Stomach smooth muscle (tissue), 2 donors: ENCODE results near the gene PBX3.
A peak's percentile ranks its signal among the peaks of the same experiment; 100 is the strongest.

Source experiments
- H3K27ac ChIP-seq: one replicate; pipeline ENCODE4 v1.7.0; 2013; ENCODE audit warnings: mild to moderate bottlenecking, low read length, inconsistent platforms
- H3K27me3 ChIP-seq, 2 donors: one replicate each; pipeline ENCODE4 v1.7.0; 2013; ENCODE audit warnings: low read length in 2 of 2; ENCODE audit not compliant: insufficient read depth in 2 of 2, control insufficient read depth in 1 of 2
- H3K36me3 ChIP-seq, 2 donors: one replicate each; pipeline ENCODE4 v1.7.0; 2013; ENCODE audit warnings: low read length in 2 of 2; ENCODE audit not compliant: control insufficient read depth in 2 of 2, insufficient read depth in 2 of 2
- H3K4me1 ChIP-seq: one replicate; pipeline ENCODE4 v1.7.0; 2013; ENCODE audit warnings: low read length; ENCODE audit not compliant: control insufficient read depth, insufficient read depth
- H3K4me3 ChIP-seq, 2 donors: one replicate each; pipeline ENCODE4 v1.7.0; 2013; ENCODE audit warnings: low read length in 2 of 2
- H3K9ac ChIP-seq, 2 donors: one replicate each; pipeline ENCODE4 v1.7.0; 2013; ENCODE audit warnings: low read length in 2 of 2, mild to moderate bottlenecking in 1 of 2
- H3K9me3 ChIP-seq, 2 donors: one replicate each; pipeline ENCODE4 v1.7.0; 2013; ENCODE audit warnings: low read length in 2 of 2; ENCODE audit not compliant: control insufficient read depth in 2 of 2
- donor health status: healthy.
- donor health status: Pancreatic carcinoma.

The PBX3 gene

DNA sequence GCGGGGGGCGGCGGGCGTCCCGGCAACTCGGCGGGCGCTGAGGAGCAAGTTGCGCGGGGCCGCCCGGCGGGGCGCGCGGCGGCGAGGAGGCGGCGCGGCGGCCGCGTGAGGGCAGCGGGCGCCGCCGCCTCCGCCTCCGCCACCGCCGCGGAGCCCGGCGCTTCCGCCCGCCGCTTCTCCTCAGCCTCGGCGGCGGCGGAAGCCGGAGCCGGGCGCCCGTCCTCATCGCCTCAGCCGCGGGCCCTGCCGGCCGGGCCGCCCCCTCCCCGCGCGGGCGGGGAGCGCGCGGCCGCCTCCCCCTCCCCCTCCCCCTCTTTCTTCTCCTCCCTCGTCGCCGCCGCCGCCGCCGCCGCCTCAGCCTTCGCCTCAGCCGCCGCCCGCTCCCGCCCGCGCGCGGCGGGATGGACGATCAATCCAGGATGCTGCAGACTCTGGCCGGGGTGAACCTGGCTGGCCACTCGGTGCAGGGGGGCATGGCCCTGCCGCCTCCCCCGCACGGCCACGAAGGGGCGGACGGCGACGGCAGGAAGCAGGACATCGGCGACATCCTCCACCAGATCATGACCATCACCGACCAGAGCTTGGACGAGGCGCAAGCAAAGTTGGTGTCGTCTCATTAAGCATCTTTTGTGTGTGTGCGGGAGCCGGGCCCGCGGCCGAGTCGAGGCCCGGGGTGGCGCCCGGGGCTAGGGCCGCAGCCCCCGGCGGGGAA, at the start of gene PBX3:
PBX3 (plus strand) TSS at position 321 of the 712 bp plus-strand sequence.
- Histone ChIP-seq H3K27me3 (no peaks in the 10 kb centered on the region), H3K9me3 (no peaks in the 10 kb centered on the region), H3K4me1 (peaks cover 16% of the 10 kb centered on the region), H3K36me3 (no peaks in the 10 kb centered on the region), H3K27ac (peak within 1 kb of the TSS; percentile 87), H3K4me3 (peak within 1 kb of the TSS; percentile 84 to 96), H3K9ac (peak within 1 kb of the TSS; percentile 84 to 87)

DNA sequence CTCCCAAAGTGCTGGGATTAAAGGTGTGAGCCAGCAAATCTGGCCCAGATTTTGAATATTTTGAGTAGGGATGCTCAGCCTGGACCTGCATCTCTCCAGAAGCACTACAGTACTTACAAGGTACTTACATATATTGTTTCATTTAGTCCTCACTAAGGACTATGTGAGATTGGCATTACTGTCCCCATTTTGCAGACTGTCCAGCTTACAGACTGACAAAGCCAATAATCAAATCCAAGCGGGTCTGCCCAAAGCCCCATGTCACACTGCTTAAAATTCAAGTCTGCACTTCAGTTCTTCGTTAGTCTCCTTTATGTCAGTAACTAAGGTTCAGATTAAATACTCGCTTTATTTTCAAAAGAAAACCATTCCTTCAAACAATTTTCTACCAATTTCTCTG, 47.3 kb upstream of the PBX3 start:
- H3K36me3 ChIP-seq = no peaks in the 10 kb centered on the region
- no peaks in the 10 kb centered on the region for H3K27me3 ChIP-seq
- H3K9me3 ChIP-seq = no peaks in the 10 kb centered on the region
- no peak overlapping the region for H3K9ac ChIP-seq
- H3K27ac ChIP-seq = no peak overlapping the region
- H3K4me3 ChIP-seq = no peak overlapping the region
- no peaks in the 10 kb centered on the region for H3K4me1 ChIP-seq

DNA sequence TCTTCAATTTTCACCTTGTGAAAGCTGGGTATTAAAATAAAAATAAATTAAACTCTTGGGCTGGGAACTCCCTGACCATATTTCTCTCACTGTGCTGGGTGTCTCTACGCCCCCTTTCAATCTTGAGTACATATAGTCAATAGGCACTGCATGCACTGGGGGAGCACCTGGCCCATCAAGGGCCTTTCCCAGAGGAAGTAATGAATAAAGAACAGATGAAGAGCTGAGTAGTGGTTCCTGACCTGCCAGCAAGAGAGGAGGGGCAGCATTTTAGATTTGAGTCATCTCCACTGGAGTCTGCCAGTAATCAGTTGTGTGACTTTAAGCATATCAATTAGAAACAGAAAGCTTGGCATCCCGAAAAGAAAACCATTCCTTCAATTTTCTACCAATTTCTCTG, 46.4 kb upstream of the PBX3 start:
- H3K9ac ChIP-seq = no peak overlapping the region
- H3K4me3 ChIP-seq = no peak overlapping the region
- H3K36me3 ChIP-seq = no peaks in the 10 kb centered on the region
- no peak overlapping the region for H3K27ac ChIP-seq
- no peaks in the 10 kb centered on the region for H3K27me3 ChIP-seq
- no peaks in the 10 kb centered on the region for H3K4me1 ChIP-seq
- H3K9me3 ChIP-seq = no peaks in the 10 kb centered on the region

DNA sequence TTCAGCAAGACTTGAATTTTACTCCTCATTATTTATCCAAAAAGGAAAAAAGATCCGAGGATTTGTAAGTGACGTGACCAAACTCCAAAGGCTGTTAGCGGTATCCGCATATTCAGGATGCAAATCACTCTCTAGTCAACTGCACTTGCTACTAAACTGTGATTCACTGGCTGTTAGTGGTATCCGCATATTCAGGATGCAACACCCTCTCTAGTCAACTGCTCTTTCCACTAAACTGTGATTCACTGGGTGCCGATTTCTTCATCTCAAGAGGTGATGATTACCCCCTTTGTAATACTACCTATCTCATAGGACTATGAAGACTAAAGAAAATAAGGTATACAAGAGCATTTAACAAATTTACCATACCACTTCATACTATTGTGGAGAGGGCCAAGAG, 45.8 kb upstream of the PBX3 start:
- no peaks in the 10 kb centered on the region for H3K27me3 ChIP-seq
- no peak overlapping the region for H3K27ac ChIP-seq
- H3K4me1 ChIP-seq = peaks cover 3% of the 10 kb centered on the region
- no peaks in the 10 kb centered on the region for H3K9me3 ChIP-seq
- H3K36me3 ChIP-seq = no peaks in the 10 kb centered on the region
- no peak overlapping the region for H3K9ac ChIP-seq
- no peak overlapping the region for H3K4me3 ChIP-seq

DNA sequence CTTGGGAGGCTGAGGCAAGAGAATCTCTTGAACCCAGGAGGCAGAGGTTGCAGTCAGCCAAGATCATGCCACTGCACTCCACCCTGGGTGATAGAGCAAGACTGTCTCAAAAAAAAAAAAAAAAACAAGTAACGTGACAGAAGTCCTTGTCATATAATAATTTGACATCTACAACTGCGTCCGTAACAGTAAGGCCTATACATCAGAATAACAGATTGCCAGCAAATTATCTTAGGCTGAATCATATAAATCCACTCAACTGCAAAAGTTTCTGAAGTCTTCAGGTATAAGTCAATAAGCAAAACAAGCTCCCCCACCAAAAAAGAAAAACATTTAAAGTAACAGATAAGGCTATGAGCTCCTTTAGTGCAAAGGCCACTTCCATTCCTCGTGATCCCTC, 43.5 kb upstream of the PBX3 start:
- no peak overlapping the region for H3K27ac ChIP-seq
- H3K27me3 ChIP-seq = no peaks in the 10 kb centered on the region
- H3K4me1 ChIP-seq = peaks cover 15% of the 10 kb centered on the region
- no peak overlapping the region for H3K9ac ChIP-seq
- H3K9me3 ChIP-seq = no peaks in the 10 kb centered on the region
- H3K36me3 ChIP-seq = no peaks in the 10 kb centered on the region
- no peak overlapping the region for H3K4me3 ChIP-seq

DNA sequence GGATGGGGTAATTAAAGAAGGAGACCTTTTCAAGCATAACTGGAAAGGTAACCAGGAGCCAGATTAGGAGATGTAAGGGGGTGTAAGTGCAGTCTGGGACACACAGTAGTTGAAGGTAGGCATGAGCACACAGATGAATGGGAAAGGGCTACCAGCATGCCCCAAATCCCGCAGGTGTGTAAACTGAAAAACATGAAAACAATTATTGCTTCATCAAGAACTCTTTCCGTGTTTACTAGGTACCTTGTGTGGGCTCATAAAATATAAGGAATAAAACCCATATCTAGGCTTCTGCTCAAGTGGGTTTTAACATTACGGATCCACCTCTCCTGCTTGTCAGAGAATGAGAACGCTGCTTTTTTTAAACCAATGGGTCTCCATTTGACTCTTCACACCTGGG, 41.3 kb upstream of the PBX3 start:
- peaks cover 15% of the 10 kb centered on the region for H3K4me1 ChIP-seq
- peak overlapping the region in 1 of 2 donors; percentile 73 for H3K9ac ChIP-seq
- H3K4me3 ChIP-seq = peak overlapping the region; percentile 77 to 85
- H3K36me3 ChIP-seq = no peaks in the 10 kb centered on the region
- H3K27ac ChIP-seq = no peak overlapping the region
- no peaks in the 10 kb centered on the region for H3K9me3 ChIP-seq
- H3K27me3 ChIP-seq = no peaks in the 10 kb centered on the region

DNA sequence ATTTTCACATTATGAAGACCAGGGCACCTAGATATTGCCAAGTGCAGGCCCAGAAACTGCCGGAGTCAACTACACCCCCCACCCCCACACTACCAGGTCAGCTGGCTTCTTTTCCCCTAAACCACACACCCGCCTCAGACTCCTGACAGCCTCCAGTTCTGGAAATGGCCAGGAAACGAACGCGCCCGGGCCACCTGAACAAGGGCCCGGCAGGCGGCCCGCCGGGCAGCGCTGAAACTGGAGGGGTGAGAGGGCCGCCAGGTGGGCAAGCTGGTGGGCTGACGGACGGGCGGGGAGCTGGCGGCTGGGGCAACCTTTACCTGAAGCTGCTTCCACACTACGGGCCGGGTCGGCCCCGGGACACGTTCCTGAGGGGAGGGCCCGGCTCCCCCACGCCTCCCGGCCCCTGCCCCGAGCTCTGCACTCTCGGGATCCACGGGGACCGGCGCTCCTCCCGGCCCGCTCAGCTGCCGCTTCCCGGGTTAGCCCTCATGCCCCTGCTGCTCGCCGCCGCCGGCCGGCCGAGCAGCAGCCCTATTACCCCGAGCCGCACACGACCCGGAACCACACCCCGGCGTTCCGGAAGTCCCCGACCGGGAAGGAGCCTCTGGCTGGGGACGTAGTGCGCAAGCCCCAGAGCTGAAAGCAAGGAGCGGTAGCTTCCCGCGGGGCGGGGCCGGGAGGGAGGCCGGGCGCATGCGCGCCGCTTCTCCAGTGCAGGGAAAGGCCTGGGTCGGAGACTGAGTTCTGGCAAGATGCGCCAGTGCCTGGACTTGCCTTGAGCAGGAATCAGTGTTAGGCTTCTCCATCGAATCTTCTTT, 40.3 kb upstream of the PBX3 start, which contains the start of gene MAPKAP1:
MAPKAP1 (minus strand) TSS at position 558 of the 821 bp plus-strand sequence. CDS start 34,634 bp downstream, outside the sequence.
- H3K27ac ChIP-seq = peak within 1 kb of the TSS; percentile 62
- H3K36me3 ChIP-seq = no peaks in the 10 kb centered on the region
- peak within 1 kb of the TSS; percentile 77 to 85 for H3K4me3 ChIP-seq
- peak within 1 kb of the TSS; percentile 73 to 87 for H3K9ac ChIP-seq
- peaks cover 15% of the 10 kb centered on the region for H3K4me1 ChIP-seq
- H3K9me3 ChIP-seq = no peaks in the 10 kb centered on the region
- no peaks in the 10 kb centered on the region for H3K27me3 ChIP-seq

DNA sequence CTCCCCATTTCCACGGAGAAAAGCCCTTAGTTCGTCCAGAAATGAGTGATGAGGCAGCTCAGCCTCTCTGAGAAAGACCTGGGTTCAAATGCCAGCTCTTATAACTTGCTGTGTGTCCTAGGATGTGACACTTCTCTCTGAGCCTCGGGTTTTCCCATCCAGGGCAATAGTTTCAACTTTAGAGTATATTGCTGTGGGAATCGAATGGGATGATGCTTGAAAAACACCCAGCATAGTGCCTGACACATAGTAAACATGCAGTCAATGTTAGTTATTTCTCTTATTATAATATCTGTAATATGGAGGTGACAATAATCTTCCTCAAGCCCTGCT, 39.7 kb upstream of the PBX3 start:
- Histone ChIP-seq H3K27ac (peak overlapping the region; percentile 62), H3K4me1 (peaks cover 15% of the 10 kb centered on the region), H3K9me3 (no peaks in the 10 kb centered on the region), H3K4me3 (peak overlapping the region; percentile 48 to 85), H3K9ac (peak overlapping the region; percentile 73 to 87), H3K27me3 (no peaks in the 10 kb centered on the region), H3K36me3 (no peaks in the 10 kb centered on the region)

DNA sequence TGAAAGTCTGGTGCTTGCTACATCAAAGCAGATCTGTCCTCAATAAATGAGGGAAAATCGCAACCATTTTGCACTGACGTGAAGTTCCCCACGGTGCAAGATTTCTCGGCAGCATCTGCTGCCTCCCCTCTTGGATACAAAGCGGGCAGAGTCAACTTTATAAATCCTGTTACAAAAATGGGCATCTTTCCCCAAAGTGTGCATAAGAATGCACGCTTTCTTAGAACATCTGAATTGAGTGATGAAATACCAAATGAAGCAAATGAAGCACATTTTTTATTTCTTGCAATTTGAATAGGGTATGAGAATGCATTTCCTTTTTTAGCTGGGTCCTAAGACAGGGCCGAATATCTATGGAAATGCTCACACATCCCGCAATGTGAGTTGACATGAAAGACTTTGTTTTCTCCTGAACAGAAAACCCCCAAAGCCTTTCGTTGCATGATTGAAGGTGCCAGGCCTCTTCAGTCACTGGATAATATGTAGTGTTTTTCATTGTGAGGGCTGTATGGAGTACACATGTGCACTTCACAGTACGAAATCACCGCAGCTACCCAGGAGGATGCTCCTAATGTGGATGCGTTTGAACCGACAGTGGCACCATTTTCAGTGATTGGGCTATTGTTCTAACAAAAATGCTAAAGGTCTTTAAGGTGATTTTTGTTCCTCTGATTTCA, 20.6 kb upstream of the PBX3 start:
- no peaks in the 10 kb centered on the region for H3K27me3 ChIP-seq
- no peaks in the 10 kb centered on the region for H3K9me3 ChIP-seq
- no peak overlapping the region for H3K9ac ChIP-seq
- H3K27ac ChIP-seq = no peak overlapping the region
- no peaks in the 10 kb centered on the region for H3K36me3 ChIP-seq
- no peak overlapping the region for H3K4me3 ChIP-seq
- H3K4me1 ChIP-seq = no peaks in the 10 kb centered on the region

DNA sequence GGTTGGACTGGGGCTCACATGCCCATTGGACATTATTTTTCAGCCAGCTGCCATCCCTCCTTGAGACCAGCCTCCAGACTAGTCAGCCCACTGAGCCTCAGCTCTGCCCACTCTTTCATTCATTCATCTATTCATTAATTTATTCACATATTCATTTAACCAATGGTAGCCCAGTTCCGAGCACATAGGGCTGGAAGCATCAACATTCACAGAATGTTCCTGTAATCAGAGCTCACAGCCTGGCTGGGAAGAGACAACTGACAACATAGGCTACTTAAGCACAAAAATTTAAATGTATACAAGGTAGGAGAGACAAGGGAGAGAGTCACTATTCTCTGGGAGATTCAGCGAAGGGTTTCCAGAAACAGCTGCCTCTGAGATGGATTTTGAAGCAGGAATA, 17.0 kb upstream of the PBX3 start:
- Histone ChIP-seq H3K4me1 (no peaks in the 10 kb centered on the region), H3K36me3 (no peaks in the 10 kb centered on the region), H3K27ac (no peak overlapping the region), H3K9ac (no peak overlapping the region), H3K4me3 (no peak overlapping the region), H3K9me3 (no peaks in the 10 kb centered on the region), H3K27me3 (no peaks in the 10 kb centered on the region)
